ENCODE results near the gene CNN2. TPM values are rescaled to one million over a fixed set of nuclear protein-coding genes. Genes with fewer than 3 reads are reported as not detected.

The CNN2 gene
- total and polyA plus RNA-seq, 2 of the 4 experiments (the other 2 are of a cell fraction): 272 to 395 TPM

GRCh38 chr19:995051-995827, 31.2 kb upstream of the CNN2 start:
- ATAC-seq (ENCODE audit: low read depth): no peak
- H3K79me1 ChIP-seq (ENCODE audit: low read depth in 1 of 2, low read length in 2 of 2): no peaks in the 10 kb centered on the region; a peak in 1 of 4 replicates
- H3K36me3 ChIP-seq (ENCODE audit: control insufficient read depth, insufficient read depth, low read length): peaks cover 27% of the 10 kb centered on the region
- no peak overlapping the region for H2BK5ac ChIP-seq (ENCODE audit: low read depth, low read length, poor library complexity, severe bottlenecking)
- H3K9me3 ChIP-seq (ENCODE audit: control insufficient read depth, insufficient read depth, low read length): no peaks in the 10 kb centered on the region
- no peaks in the 10 kb centered on the region for H3K9me1 ChIP-seq (ENCODE audit: insufficient read depth, low read length)
- in situ Hi-C loops (cut with MboI; ENCODE audit: low sequenced_read_pairs): loop anchor here (5.0 kb wide), 1 partner anchor 138 kb away; the partner anchor contains the start of gene CFD
- H4K8ac ChIP-seq (ENCODE audit: low read depth in 2 of 2, low read length in 2 of 2): no peak overlapping the region
- peaks cover 5% of the 10 kb centered on the region for H3K4me1 ChIP-seq (ENCODE audit: control insufficient read depth, insufficient read depth, low read length)
- no peak overlapping the region for H4K5ac ChIP-seq (ENCODE audit: low read depth, low read length)
- no peak overlapping the region for H3K23ac ChIP-seq (ENCODE audit: low read depth, low read length)
- 92% methylated on average over 7 of the region's 26 CpGs; no CpG with 5 or more reads in 1 of the 2 experiments for WGBS, 2 experiments (ENCODE audit: extremely low coverage in 2 of 2, insufficient read length in 1 of 2)
- no peak overlapping the region for H3K18ac ChIP-seq (ENCODE audit: low read depth, low read length)
- CTCF ChIA-PET: no interaction called here
- H2AFZ ChIP-seq (replicated peaks; ENCODE audit: low read length, poor library complexity): peak overlapping the region; percentile 63
- BruUV-seq (replicated peaks): no TSS peak
- H2AK9ac ChIP-seq (replicated peaks; ENCODE audit: low read depth, low read length, poor library complexity): no peak overlapping the region
- intact Hi-C loops (cut with micrococcal nuclease): no loop called here
- DNase-seq: no peak
- H3K4ac ChIP-seq (ENCODE audit: low read depth, low read length): no peak overlapping the region
- H3K4me2 ChIP-seq (ENCODE audit: low read depth, low read length): no peak overlapping the region
- no peak overlapping the region for H3K27ac ChIP-seq (ENCODE audit: insufficient read depth, low read length)
- no peak overlapping the region; the same call in 1 of the 2 replicates for H3K56ac ChIP-seq (ENCODE audit: extremely low read depth, insufficient read depth, low read length)
- H3K27me3 ChIP-seq (ENCODE audit: control insufficient read depth, insufficient read depth, low read length): peaks cover 34% of the 10 kb centered on the region
- H2AK5ac ChIP-seq (ENCODE audit: low read depth, low read length): no peak overlapping the region
- H3K9ac ChIP-seq (ENCODE audit: low read depth, low read length): no peak overlapping the region
- no peak overlapping the region for H2BK120ac ChIP-seq (ENCODE audit: low read depth, low read length)
- dilution Hi-C loops (cut with HindIII; ENCODE audit: low sequenced_read_pairs, unreplicated experiment): no loop called here
- POLR2A ChIA-PET (ENCODE audit: unreplicated experiment): no interaction called here
- no peak overlapping the region for H3K14ac ChIP-seq (replicated peaks; ENCODE audit: low read depth, low read length)
- no peak overlapping the region for H3K4me3 ChIP-seq (ENCODE audit: insufficient read depth, low read depth, low read length)
- TF ChIP-seq MXI1 (IDR thresholded peaks at IDR 0.05; ENCODE audit: borderline replicate concordance, low read depth, low read length) (no peak), CEBPB (IDR thresholded peaks at IDR 0.05; ENCODE audit: low read depth, low read length) (no peak), BHLHE40 (IDR thresholded peaks at IDR 0.05; ENCODE audit: low read depth, low read length) (no peak), CHD1 (IDR thresholded peaks at IDR 0.05; ENCODE audit: low read depth, low read length) (no peak), CTCF (conservative IDR thresholded peaks at IDR 0.05; ENCODE audit: low read depth, low read length) (no peak), MAZ (IDR thresholded peaks at IDR 0.05; ENCODE audit: borderline replicate concordance, low read depth, low read length) (no peak)
- H4K91ac ChIP-seq (ENCODE audit: insufficient read depth, low read depth, low read length): no peak overlapping the region
- no peak overlapping the region for H2BK15ac ChIP-seq (ENCODE audit: low read depth, low read length)
- no peak overlapping the region for H2BK20ac ChIP-seq (ENCODE audit: low read depth, low read length)
- H4K20me1 ChIP-seq (ENCODE audit: insufficient read depth, low read length): 0 out of 2 replicates have a peak, but pooled peaks cover 6% of the 10 kb centered on the region
